PFSK-1 (cell line): ENCODE data around the gene SKA1.

ENCODE experiments used
- POLR2AphosphoS5 ChIP-seq: IDR thresholded peaks from 2 replicates; pipeline ENCODE4 v1.6.1; 2012; ENCODE audit warnings: low read depth, mild to moderate bottlenecking, control low read depth, low read length, moderate library complexity
- SIN3A ChIP-seq: IDR thresholded peaks from 2 replicates; pipeline ENCODE4 v1.6.1; 2012; ENCODE audit warnings: mild to moderate bottlenecking, low read length, moderate library complexity, borderline replicate concordance; ENCODE audit not compliant: insufficient read depth
- TAF1 ChIP-seq: IDR thresholded peaks from 2 replicates; pipeline ENCODE4 v1.6.1; 2012; ENCODE audit warnings: low read length, control low read depth, borderline replicate concordance; ENCODE audit not compliant: insufficient read depth
- TF ChIP-seq, protein P1 (sequence below), 2 experiments: IDR thresholded peaks; 2 replicates each; pipeline versions ENCODE4 v1.6.1 to v1.8.0; 2011 to 2012; ENCODE audit warnings: low read depth in 2 of 2, low read length in 2 of 2, control low read depth in 1 of 2, inconsistent platforms in 1 of 2, mild to moderate bottlenecking in 1 of 2, moderate library complexity in 1 of 2; ENCODE audit not compliant: insufficient read depth in 1 of 2

GRCh38 chr18:50432915-50433314, 58.1 kb downstream of the SKA1 start:
- TF ChIP-seq, protein P1, sequence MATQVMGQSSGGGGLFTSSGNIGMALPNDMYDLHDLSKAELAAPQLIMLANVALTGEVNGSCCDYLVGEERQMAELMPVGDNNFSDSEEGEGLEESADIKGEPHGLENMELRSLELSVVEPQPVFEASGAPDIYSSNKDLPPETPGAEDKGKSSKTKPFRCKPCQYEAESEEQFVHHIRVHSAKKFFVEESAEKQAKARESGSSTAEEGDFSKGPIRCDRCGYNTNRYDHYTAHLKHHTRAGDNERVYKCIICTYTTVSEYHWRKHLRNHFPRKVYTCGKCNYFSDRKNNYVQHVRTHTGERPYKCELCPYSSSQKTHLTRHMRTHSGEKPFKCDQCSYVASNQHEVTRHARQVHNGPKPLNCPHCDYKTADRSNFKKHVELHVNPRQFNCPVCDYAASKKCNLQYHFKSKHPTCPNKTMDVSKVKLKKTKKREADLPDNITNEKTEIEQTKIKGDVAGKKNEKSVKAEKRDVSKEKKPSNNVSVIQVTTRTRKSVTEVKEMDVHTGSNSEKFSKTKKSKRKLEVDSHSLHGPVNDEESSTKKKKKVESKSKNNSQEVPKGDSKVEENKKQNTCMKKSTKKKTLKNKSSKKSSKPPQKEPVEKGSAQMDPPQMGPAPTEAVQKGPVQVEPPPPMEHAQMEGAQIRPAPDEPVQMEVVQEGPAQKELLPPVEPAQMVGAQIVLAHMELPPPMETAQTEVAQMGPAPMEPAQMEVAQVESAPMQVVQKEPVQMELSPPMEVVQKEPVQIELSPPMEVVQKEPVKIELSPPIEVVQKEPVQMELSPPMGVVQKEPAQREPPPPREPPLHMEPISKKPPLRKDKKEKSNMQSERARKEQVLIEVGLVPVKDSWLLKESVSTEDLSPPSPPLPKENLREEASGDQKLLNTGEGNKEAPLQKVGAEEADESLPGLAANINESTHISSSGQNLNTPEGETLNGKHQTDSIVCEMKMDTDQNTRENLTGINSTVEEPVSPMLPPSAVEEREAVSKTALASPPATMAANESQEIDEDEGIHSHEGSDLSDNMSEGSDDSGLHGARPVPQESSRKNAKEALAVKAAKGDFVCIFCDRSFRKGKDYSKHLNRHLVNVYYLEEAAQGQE (IDR thresholded peaks at IDR 0.05; ENCODE audit: insufficient read depth in 1 of 2, low read depth in 2 of 2, low read length in 2 of 2), result no peak
- no peak for TF ChIP-seq POLR2AphosphoS5
- no peak for TF ChIP-seq SIN3A
- no peak for TF ChIP-seq TAF1
